Measurements from ENCODE around the gene KDM2A. TPM values are rescaled to one million over a fixed set of nuclear protein-coding genes. Genes with fewer than 3 reads are reported as not detected.

KDM2A gene
- polyA plus RNA-seq, 2 of the 4 experiments (the other 2 are of a cell fraction) = 34.5 to 42.8 TPM

DNA sequence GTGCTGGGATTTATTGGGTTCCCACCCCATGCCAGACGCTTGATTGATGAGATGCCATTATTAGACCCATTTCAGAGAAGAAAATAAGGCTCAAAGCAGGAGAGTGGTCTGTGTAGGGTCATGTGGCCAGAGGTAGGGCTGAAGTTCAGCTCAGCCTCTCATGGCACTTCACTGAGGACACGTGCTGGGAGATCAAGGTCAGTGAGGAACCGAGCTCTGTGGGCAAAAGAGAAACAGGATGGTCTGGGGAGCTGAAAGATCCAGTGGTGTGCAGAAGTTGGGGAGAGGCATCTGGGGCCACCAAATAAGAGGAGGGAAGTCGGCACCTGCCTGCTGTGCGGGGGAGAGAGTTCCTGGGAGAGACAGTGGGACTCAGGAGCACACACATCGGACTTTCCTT, 42.9 kb upstream of the KDM2A start:
- TF ChIP-seq, protein P1, sequence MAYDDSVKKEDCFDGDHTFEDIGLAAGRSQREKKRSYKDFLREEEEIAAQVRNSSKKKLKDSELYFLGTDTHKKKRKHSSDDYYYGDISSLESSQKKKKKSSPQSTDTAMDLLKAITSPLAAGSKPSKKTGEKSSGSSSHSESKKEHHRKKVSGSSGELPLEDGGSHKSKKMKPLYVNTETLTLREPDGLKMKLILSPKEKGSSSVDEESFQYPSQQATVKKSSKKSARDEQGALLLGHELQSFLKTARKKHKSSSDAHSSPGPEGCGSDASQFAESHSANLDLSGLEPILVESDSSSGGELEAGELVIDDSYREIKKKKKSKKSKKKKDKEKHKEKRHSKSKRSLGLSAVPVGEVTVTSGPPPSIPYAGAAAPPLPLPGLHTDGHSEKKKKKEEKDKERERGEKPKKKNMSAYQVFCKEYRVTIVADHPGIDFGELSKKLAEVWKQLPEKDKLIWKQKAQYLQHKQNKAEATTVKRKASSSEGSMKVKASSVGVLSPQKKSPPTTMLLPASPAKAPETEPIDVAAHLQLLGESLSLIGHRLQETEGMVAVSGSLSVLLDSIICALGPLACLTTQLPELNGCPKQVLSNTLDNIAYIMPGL (CRISPR knock-in tag; IDR thresholded peaks at IDR 0.05; ENCODE audit: borderline replicate concordance) = no peak
- FAIRE-seq (no peak), ATAC-seq (no peak), DNase-seq (ENCODE audit: low read depth in 1 of 2, low spot score in 1 of 2) (no peak)
- WGBS (ENCODE audit: missing lambda C conversion rate) = 88% methylated on average over 6 of the region's 6 CpGs
- Histone ChIP-seq H3K9me3 (no peaks in the 10 kb centered on the region), H3K4me1 (peaks cover 23% of the 10 kb centered on the region), H3K4me2 (no peak overlapping the region), H3K4me3 (no peak overlapping the region), H3K27ac (0 out of 6 replicates have a peak overlapping the region, but pooled peaks of 1 of the 2 experiments have one; percentile 18)
- CTCF ChIA-PET = interaction anchor here (0.6 to 1.5 kb wide), 5 partner anchors 28 to 286 kb away, joined by 3 to 7 read pairs (median 3); no protein-coding TSS in a partner anchor
- POLR2A ChIA-PET = no interaction called here

DNA sequence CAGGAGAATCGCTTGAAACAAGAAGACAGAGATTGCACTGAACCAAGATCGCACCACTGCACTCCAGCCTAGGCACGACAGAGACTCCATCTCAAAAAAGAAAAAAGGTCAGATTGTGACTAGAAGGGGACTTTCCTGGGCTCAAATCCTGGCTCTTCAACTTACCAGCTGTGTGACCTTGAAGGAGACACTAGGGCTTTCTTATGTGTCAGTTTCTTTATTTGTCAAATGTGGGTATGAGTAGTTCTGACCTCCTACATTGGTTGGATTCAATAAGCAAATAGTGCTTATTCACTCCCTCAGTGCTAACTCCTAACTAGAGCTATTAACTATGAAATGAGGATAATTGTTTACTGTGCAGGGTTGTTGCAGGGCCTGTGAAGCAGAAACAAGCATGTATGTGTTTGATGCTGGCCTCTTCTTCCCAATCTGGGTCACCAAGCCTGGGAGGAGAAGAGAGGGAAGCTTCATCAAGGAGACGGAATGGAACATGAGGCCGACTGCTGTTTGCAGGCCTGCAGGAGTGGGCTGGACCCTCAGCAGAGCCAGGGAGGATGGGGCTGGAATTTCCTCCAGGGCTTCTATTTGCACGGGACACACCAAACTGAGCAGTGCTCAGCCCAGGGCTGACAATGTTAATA, 39.9 kb upstream of the KDM2A start:
- CTCF ChIA-PET = interaction anchor here (0.6 to 1.1 kb wide), 2 partner anchors 16 to 304 kb away, joined by 3 to 4 read pairs; no protein-coding TSS in a partner anchor
- DNase-seq (ENCODE audit: low read depth in 1 of 2, low spot score in 1 of 2) = no peak
- Histone ChIP-seq H3K4me1 (peaks cover 32% of the 10 kb centered on the region), H3K4me2 (peak overlapping the region; percentile 43; the same call in 1 of the 3 replicates), H3K9me3 (no peaks in the 10 kb centered on the region), H3K27ac (peak overlapping the region; percentile 7 to 81; a peak in 4 of 6 replicates), H3K4me3 (no peak overlapping the region)
- TF ChIP-seq, protein P2, sequence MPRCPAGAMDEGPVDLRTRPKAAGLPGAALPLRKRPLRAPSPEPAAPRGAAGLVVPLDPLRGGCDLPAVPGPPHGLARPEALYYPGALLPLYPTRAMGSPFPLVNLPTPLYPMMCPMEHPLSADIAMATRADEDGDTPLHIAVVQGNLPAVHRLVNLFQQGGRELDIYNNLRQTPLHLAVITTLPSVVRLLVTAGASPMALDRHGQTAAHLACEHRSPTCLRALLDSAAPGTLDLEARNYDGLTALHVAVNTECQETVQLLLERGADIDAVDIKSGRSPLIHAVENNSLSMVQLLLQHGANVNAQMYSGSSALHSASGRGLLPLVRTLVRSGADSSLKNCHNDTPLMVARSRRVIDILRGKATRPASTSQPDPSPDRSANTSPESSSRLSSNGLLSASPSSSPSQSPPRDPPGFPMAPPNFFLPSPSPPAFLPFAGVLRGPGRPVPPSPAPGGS (IDR thresholded peaks at IDR 0.05) = no peak
- TF ChIP-seq, protein P3, sequence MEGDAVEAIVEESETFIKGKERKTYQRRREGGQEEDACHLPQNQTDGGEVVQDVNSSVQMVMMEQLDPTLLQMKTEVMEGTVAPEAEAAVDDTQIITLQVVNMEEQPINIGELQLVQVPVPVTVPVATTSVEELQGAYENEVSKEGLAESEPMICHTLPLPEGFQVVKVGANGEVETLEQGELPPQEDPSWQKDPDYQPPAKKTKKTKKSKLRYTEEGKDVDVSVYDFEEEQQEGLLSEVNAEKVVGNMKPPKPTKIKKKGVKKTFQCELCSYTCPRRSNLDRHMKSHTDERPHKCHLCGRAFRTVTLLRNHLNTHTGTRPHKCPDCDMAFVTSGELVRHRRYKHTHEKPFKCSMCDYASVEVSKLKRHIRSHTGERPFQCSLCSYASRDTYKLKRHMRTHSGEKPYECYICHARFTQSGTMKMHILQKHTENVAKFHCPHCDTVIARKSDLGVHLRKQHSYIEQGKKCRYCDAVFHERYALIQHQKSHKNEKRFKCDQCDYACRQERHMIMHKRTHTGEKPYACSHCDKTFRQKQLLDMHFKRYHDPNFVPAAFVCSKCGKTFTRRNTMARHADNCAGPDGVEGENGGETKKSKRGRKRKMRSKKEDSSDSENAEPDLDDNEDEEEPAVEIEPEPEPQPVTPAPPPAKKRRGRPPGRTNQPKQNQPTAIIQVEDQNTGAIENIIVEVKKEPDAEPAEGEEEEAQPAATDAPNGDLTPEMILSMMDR (IDR thresholded peaks at IDR 0.05) = no peak
- no peak for TF ChIP-seq ESRRA (IDR thresholded peaks at IDR 0.05; ENCODE audit: borderline replicate concordance, low read length)
- 74% methylated on average over 6 of the region's 6 CpGs for WGBS (ENCODE audit: missing lambda C conversion rate)
- no peak for ATAC-seq
- FAIRE-seq = no peak
- POLR2A ChIA-PET = no interaction called here

DNA sequence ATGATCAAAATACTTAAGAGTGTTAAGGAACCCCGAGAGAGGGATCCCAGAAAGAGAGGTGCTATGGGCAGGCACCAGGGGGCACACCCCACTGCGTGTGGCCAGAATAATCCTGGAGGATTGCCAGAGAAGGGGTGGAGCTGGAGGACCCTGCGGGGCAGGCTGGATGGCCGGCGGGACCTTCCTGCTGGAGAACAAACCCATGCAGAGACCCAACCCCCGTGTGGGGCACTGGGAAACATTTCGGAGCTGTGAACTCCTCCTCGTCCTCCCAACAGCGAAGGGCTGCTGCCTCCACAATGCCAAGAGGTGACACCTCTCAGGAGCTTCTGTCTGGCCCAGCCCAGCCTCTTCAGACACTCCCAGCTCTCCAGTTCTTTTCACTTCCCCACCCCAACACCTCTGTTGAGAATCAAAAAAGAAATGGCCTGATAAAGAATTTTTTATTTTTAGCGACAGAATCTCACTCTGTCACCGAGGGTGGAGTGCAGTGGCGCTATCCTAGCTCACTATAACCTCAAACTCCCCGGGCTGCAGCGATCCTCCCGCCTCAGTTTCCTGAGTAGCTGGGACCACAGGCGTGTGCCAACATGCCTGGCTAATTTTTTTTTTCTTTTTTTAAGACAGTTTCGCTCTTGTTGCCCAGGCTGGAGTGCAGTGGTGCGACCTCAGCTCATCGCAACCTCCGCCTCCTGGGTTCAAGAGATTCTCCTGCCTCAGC, 36.8 kb upstream of the KDM2A start:
- Histone ChIP-seq H3K4me3 (no peak overlapping the region), H3K27ac (peak overlapping the region in 1 of 2 experiments; percentile 56; a peak in 3 of 6 replicates), H3K4me1 (peaks cover 32% of the 10 kb centered on the region), H3K4me2 (0 out of 3 replicates have a peak overlapping the region, but pooled peaks have one; percentile 14), H3K9me3 (no peaks in the 10 kb centered on the region)
- ChIA-PET POLR2A (no interaction called here), CTCF (interaction anchor here (0.7 to 4.9 kb wide), 18 partner anchors 11 to 263 kb away, joined by 3 to 39 read pairs (median 4); partner anchors contain the start of gene KDM2A)
- 78% methylated on average over 20 of the region's 20 CpGs for WGBS (ENCODE audit: missing lambda C conversion rate)
- ATAC-seq = no peak
- no peak for FAIRE-seq
- no peak for DNase-seq (ENCODE audit: low read depth in 1 of 2, low spot score in 1 of 2)
- no peak for TF ChIP-seq CBX8 (IDR thresholded peaks at IDR 0.05)
- TF ChIP-seq, protein P4, sequence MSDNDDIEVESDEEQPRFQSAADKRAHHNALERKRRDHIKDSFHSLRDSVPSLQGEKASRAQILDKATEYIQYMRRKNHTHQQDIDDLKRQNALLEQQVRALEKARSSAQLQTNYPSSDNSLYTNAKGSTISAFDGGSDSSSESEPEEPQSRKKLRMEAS (IDR thresholded peaks at IDR 0.05) = no peak
- TF ChIP-seq HOXB5 (CRISPR knock-in tag; IDR thresholded peaks at IDR 0.05) = no peak
- no peak for TF ChIP-seq POLR2A (IDR thresholded peaks at IDR 0.05; ENCODE audit: low read length)
- no peak for TF ChIP-seq FOXS1 (CRISPR knock-in tag; IDR thresholded peaks at IDR 0.05)
- no peak for TF ChIP-seq MYC (IDR thresholded peaks at IDR 0.05; ENCODE audit: borderline replicate concordance, low read length)

DNA sequence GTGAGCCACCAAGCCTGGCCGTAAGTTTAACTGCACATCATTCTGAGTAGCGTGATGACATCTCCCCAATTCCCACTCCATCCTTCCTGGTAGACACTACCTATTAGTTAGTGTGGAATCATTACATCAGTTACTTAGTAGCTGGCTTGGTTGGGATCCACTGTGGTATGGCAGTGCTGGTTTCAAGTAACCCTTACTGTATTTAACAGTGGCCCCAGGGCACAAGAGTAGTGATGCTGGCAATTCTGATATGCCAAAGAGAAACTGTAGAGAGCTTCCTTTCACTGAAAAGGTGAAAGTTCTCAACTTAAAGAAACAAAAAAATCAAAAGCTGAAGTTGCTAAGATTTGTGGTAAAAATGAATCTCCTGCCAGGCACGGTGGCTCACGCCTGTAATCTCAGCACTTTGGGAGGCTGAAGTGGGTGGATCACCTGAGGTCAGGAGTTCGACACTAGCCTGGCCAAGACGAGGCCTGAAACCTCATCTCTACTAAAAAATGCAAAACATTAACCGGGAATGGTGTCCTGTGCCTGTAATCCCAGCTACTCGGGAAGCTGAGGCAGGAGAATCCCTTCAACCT, 35.2 kb upstream of the KDM2A start:
- DNase-seq (ENCODE audit: low read depth in 1 of 2, low spot score in 1 of 2) (no peak), FAIRE-seq (no peak), ATAC-seq (no peak)
- Histone ChIP-seq H3K4me2 (no peak overlapping the region), H3K4me3 (no peak overlapping the region), H3K4me1 (peaks cover 17% of the 10 kb centered on the region), H3K9me3 (no peaks in the 10 kb centered on the region), H3K27ac (no peak overlapping the region)
- POLR2A ChIA-PET = interaction anchor here (0.6 kb wide), 1 partner anchor 45 kb away, joined by 5 read pairs; no protein-coding TSS in a partner anchor
- CTCF ChIA-PET = interaction anchor here (0.6 to 4.9 kb wide), 6 partner anchors 11 to 233 kb away, joined by 3 to 39 read pairs (median 3); no protein-coding TSS in a partner anchor
- WGBS (ENCODE audit: missing lambda C conversion rate) = 85% methylated on average over 8 of the region's 8 CpGs
- TF ChIP-seq GATA3 (IDR thresholded peaks at IDR 0.05; ENCODE audit: borderline replicate concordance) (no peak), BHLHE40 (IDR thresholded peaks at IDR 0.05; ENCODE audit: low read depth, low read length) (no peak), KDM1A (IDR thresholded peaks at IDR 0.05; ENCODE audit: low read depth) (no peak), EHMT2 (IDR thresholded peaks at IDR 0.05; ENCODE audit: low read depth) (no peak), HEYL (CRISPR knock-in tag; IDR thresholded peaks at IDR 0.05) (no peak), CBX8 (IDR thresholded peaks at IDR 0.05) (no peak), KDM5A (IDR thresholded peaks at IDR 0.05) (no peak)
- TF ChIP-seq, protein P5, sequence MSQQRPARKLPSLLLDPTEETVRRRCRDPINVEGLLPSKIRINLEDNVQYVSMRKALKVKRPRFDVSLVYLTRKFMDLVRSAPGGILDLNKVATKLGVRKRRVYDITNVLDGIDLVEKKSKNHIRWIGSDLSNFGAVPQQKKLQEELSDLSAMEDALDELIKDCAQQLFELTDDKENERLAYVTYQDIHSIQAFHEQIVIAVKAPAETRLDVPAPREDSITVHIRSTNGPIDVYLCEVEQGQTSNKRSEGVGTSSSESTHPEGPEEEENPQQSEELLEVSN (IDR thresholded peaks at IDR 0.05; ENCODE audit: borderline replicate concordance, low read depth) = no peak
